Right lobe of liver (tissue), 4 donors: ENCODE measurements around the gene HS6ST2.

Experiments used
- CTCF ChIP-seq, 4 donors: fragments of 200-600 bp in 3 of 4; fragments of 450-650 bp in 1 of 4; IDR thresholded peaks; one replicate each; pipeline versions ENCODE4 v1.5.1 to v1.8.0; 2016 to 2022; ENCODE audit warnings: antibody characterized with exemption in 4 of 4, mild to moderate bottlenecking in 2 of 4
- POLR2A ChIP-seq: fragments of 450-650 bp; IDR thresholded peaks from one replicate; pipeline ENCODE4 v1.6.1; 2017; ENCODE audit warnings: antibody characterized with exemption, mild to moderate bottlenecking
- donor health status: DM: no; HTN: no; CAD: no.
- donor health status: DM: no; HTN: no; CAD: no.
- donor health status: DM: no; HTN: yes; CAD: no.

- no peak for TF ChIP-seq CTCF (IDR thresholded peaks at IDR 0.05)
- TF ChIP-seq POLR2A: no peak
Measured at GRCh38 chrX:132613801-132614200, 344.6 kb downstream of the HS6ST2 start.
